ENCODE measurements around the gene PLN.

GRCh38 chr6:118544105-118544504, 4.0 kb upstream of the PLN start:
- no peak for TF ChIP-seq GABPA (IDR thresholded peaks at IDR 0.05; ENCODE audit: low read depth)
- no peak for TF ChIP-seq CTCF (IDR thresholded peaks at IDR 0.05; ENCODE audit: insufficient read depth, low read length)
- TF ChIP-seq, protein P1, sequence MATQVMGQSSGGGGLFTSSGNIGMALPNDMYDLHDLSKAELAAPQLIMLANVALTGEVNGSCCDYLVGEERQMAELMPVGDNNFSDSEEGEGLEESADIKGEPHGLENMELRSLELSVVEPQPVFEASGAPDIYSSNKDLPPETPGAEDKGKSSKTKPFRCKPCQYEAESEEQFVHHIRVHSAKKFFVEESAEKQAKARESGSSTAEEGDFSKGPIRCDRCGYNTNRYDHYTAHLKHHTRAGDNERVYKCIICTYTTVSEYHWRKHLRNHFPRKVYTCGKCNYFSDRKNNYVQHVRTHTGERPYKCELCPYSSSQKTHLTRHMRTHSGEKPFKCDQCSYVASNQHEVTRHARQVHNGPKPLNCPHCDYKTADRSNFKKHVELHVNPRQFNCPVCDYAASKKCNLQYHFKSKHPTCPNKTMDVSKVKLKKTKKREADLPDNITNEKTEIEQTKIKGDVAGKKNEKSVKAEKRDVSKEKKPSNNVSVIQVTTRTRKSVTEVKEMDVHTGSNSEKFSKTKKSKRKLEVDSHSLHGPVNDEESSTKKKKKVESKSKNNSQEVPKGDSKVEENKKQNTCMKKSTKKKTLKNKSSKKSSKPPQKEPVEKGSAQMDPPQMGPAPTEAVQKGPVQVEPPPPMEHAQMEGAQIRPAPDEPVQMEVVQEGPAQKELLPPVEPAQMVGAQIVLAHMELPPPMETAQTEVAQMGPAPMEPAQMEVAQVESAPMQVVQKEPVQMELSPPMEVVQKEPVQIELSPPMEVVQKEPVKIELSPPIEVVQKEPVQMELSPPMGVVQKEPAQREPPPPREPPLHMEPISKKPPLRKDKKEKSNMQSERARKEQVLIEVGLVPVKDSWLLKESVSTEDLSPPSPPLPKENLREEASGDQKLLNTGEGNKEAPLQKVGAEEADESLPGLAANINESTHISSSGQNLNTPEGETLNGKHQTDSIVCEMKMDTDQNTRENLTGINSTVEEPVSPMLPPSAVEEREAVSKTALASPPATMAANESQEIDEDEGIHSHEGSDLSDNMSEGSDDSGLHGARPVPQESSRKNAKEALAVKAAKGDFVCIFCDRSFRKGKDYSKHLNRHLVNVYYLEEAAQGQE (IDR thresholded peaks at IDR 0.05; ENCODE audit: insufficient replicate concordance, low read depth) = no peak
- TF ChIP-seq SPI1 (IDR thresholded peaks at IDR 0.05; ENCODE audit: borderline replicate concordance, low read depth) = no peak
- no peak for TF ChIP-seq POLR2AphosphoS5 (IDR thresholded peaks at IDR 0.05; ENCODE audit: low read depth)
